NOMO-1 treated with dmso at 0.1 percent for 144 hours (cell line): ENCODE data around the gene P2RX3.
"Not testable (repeated sequence)": the region's sequence is repeated elsewhere in the genome, so short reads cannot be mapped to it uniquely, and the experiment has no call there.

Experiments
- DNase-seq: peaks from one replicate; lab custom pipeline; 2025; ENCODE audit not compliant: unreplicated experiment; lab: John Stamatoyannopoulos, UW

P2RX3 gene

GRCh38 chr11:57338142-57338541 is at the start of gene P2RX3:
TSS of gene P2RX3 (plus strand) at chr11:57338352. CDS start at chr11:57338551, 199 bp downstream.
- no peak for DNase-seq

- DNase-seq, result no peak
Observed at GRCh38 chr11:57288771-57289579, 49.2 kb upstream of the P2RX3 start.

GRCh38 chr11:57290288-57290687 is 47.9 kb upstream of the P2RX3 start:
- no peak for DNase-seq

GRCh38 chr11:57294225-57295131 is 43.7 kb upstream of the P2RX3 start:
- DNase-seq, result no peak

- DNase-seq, result not testable (repeated sequence)
Observed at GRCh38 chr11:57296205-57296604, 41.9 kb upstream of the P2RX3 start.

- DNase-seq, result no peak
Observed at GRCh38 chr11:57297221-57297620, 40.9 kb upstream of the P2RX3 start.

GRCh38 chr11:57299150-57299737 is 38.9 kb upstream of the P2RX3 start:
- no peak for DNase-seq

GRCh38 chr11:57300785-57301184 is 37.4 kb upstream of the P2RX3 start:
- DNase-seq, result no peak

- no peak for DNase-seq
Observed at GRCh38 chr11:57301711-57302423, 36.3 kb upstream of the P2RX3 start.

GRCh38 chr11:57302489-57302888 is 35.7 kb upstream of the P2RX3 start:
- DNase-seq, result no peak

- DNase-seq, result no peak
Observed at GRCh38 chr11:57303280-57303989, 34.7 kb upstream of the P2RX3 start.

GRCh38 chr11:57303990-57304579 is 34.1 kb upstream of the P2RX3 start:
- DNase-seq, result no peak

GRCh38 chr11:57305523-57305922 is 32.6 kb upstream of the P2RX3 start:
- DNase-seq, result no peak

GRCh38 chr11:57306161-57306876 is 31.8 kb upstream of the P2RX3 start:
- no peak for DNase-seq

- no peak for DNase-seq
Observed at GRCh38 chr11:57306940-57307565, 31.1 kb upstream of the P2RX3 start.

GRCh38 chr11:57307666-57308270 is 30.4 kb upstream of the P2RX3 start:
- no peak for DNase-seq

GRCh38 chr11:57308426-57309060 is 29.6 kb upstream of the P2RX3 start:
- DNase-seq, result no peak
